CD4-positive, alpha-beta T cell (primary cell): ENCODE results near the gene ARHGEF37. TPM values are rescaled to one million over a fixed set of nuclear protein-coding genes. Genes with fewer than 3 reads are reported as not detected.
"Not testable (repeated sequence)": the region's sequence is repeated elsewhere in the genome, so short reads cannot be mapped to it uniquely, and the experiment has no call there.

ENCODE experiments used
- ATAC-seq: fragments of 200-7000 bp; cut with Tn5 transposase; one replicate; pipeline ENCODE4 v1.10.0; 2022; ENCODE audit warnings: mild to moderate bottlenecking; ENCODE audit not compliant: poor library complexity
- CTCF ChIA-PET: fragments of 350-600 bp; sonication (Branson Sonifier 250); formaldehyde crosslinking; loops from one replicate; lab custom pipeline; 2021; ENCODE audit warnings: antibody characterized with exemption, inconsistent platforms; lab: Charles Lee
- POLR2A ChIA-PET: fragments of 350-600 bp; sonication (Branson Sonifier 250); formaldehyde crosslinking; loops from one replicate; lab custom pipeline; 2021; ENCODE audit warnings: antibody characterized with exemption, inconsistent platforms; lab: Charles Lee
- DNase-seq, 14 experiments: peaks; one replicate each; pipeline ENCODE4 v3.0.0-alpha.2; 2013 to 2020; ENCODE audit warnings: mixed read lengths in 2 of 14
- H3K27ac ChIP-seq, 2 donors: one replicate each; pipeline versions ENCODE4 v1.5.1 to v1.7.0; 2013; ENCODE audit warnings: low read length in 2 of 2, low read depth in 1 of 2, mild to moderate bottlenecking in 1 of 2
- H3K27me3 ChIP-seq, 2 experiments: 1 replicate in 1 of 2; 2 replicates in 1 of 2; pipeline versions ENCODE4 v1.6.1 to v1.7.0; 2013; ENCODE audit warnings: low read length in 2 of 2, control low read depth in 1 of 2, mild to moderate bottlenecking in 1 of 2, moderate library complexity in 1 of 2; ENCODE audit not compliant: insufficient read depth in 2 of 2, control insufficient read depth in 1 of 2
- H3K36me3 ChIP-seq: one replicate; pipeline ENCODE4 v1.6.1; 2013; ENCODE audit warnings: low read length, control low read depth; ENCODE audit not compliant: insufficient read depth
- H3K4me1 ChIP-seq: one replicate; pipeline ENCODE4 v1.6.1; 2013; ENCODE audit warnings: low read length, control low read depth; ENCODE audit not compliant: insufficient read depth
- H3K4me3 ChIP-seq: one replicate; pipeline ENCODE4 v1.5.1; 2013; ENCODE audit warnings: mild to moderate bottlenecking, low read length, moderate library complexity
- H3K9me3 ChIP-seq, 2 experiments: 1 replicate in 1 of 2; 2 replicates in 1 of 2; pipeline versions ENCODE4 v1.6.1 to v1.7.0; 2013; ENCODE audit warnings: low read length in 2 of 2, mild to moderate bottlenecking in 2 of 2, control low read depth in 1 of 2, moderate library complexity in 1 of 2; ENCODE audit not compliant: control insufficient read depth in 1 of 2, insufficient read depth in 1 of 2
- H3K27ac Mint-ChIP-seq: one replicate; pipeline ENCODE4 v1.8.0; 2020; ENCODE audit warnings: mixed read lengths
- H3K27me3 Mint-ChIP-seq: one replicate; pipeline ENCODE4 v1.8.0; 2021; ENCODE audit warnings: mixed read lengths
- H3K36me3 Mint-ChIP-seq: one replicate; pipeline ENCODE4 v1.8.0; 2021; ENCODE audit warnings: low read depth, mixed read lengths
- H3K4me1 Mint-ChIP-seq: one replicate; pipeline ENCODE4 v1.8.0; 2021; ENCODE audit warnings: low read depth, mixed read lengths
- H3K4me3 Mint-ChIP-seq: one replicate; pipeline ENCODE4 v1.8.0; 2020; ENCODE audit warnings: mild to moderate bottlenecking, mixed read lengths
- H3K9me3 Mint-ChIP-seq: one replicate; pipeline ENCODE4 v1.8.0; 2020; ENCODE audit warnings: mixed read lengths
- intact Hi-C, 2 experiments: fragments of 100-400 bp; cut with DNase I in 1 of 2; cut with micrococcal nuclease in 1 of 2; formaldehyde crosslinking; loops; one replicate each; pipeline versions ENCODE4 v1.15.1 to v1.9.0; 2023 to 2025; cut with DNase I, micrococcal nuclease
- total RNA-seq, 174 experiments: library from RNA in 2 of 174; stranded (reverse) in 2 of 174; gene quantifications; one replicate each; pipeline ENCODE4 v1.2.3 and lab custom pipeline; 2021 to 2026
- TF ChIP-seq, protein P1 (sequence below): fragments of 200-600 bp; IDR thresholded peaks from one replicate; pipeline ENCODE4 v1.8.0; 2022; ENCODE audit warnings: antibody characterized with exemption, mild to moderate bottlenecking

ARHGEF37 gene
- total RNA-seq, 2 experiments from 2014 or later = 0.41 TPM; not detected in 1

DNA sequence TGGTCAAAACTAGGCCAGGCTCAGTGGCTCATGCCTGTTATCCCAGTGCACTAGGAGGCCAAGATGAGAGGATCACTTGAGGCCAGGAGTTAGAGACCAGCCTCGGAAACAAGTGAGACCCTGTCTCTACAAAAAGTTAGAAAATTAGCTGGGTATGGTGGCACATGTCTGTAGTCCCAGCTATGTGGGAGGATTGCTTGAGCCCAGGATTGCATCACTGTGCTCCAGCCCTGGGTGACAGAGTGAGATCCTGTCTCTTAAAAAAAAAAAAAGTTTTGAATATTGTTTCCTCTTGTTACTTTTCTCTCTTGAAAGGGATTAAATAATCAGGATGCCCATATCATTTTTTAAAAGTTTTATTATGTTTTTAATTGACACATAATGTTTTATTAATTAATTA is 7.6 kb downstream of the ARHGEF37 start:
- H3K27me3 Mint-ChIP-seq = peaks cover 4% of the 10 kb centered on the region
- Histone ChIP-seq H3K4me3 (no peak overlapping the region), H3K27me3 (no peaks in the 10 kb centered on the region), H3K36me3 (no peaks in the 10 kb centered on the region), H3K27ac (no peak overlapping the region), H3K9me3 (no peaks in the 10 kb centered on the region), H3K4me1 (no peaks in the 10 kb centered on the region)
- H3K4me3 Mint-ChIP-seq = no peak overlapping the region
- intact Hi-C loops = no loop called here
- ChIA-PET POLR2A (no interaction called here), CTCF (no interaction called here)
- no peak overlapping the region for H3K27ac Mint-ChIP-seq
- no peaks in the 10 kb centered on the region for H3K36me3 Mint-ChIP-seq
- DNase-seq (no peak), ATAC-seq (no peak)
- no peaks in the 10 kb centered on the region for H3K9me3 Mint-ChIP-seq
- no peaks in the 10 kb centered on the region for H3K4me1 Mint-ChIP-seq
- TF ChIP-seq, protein P1, sequence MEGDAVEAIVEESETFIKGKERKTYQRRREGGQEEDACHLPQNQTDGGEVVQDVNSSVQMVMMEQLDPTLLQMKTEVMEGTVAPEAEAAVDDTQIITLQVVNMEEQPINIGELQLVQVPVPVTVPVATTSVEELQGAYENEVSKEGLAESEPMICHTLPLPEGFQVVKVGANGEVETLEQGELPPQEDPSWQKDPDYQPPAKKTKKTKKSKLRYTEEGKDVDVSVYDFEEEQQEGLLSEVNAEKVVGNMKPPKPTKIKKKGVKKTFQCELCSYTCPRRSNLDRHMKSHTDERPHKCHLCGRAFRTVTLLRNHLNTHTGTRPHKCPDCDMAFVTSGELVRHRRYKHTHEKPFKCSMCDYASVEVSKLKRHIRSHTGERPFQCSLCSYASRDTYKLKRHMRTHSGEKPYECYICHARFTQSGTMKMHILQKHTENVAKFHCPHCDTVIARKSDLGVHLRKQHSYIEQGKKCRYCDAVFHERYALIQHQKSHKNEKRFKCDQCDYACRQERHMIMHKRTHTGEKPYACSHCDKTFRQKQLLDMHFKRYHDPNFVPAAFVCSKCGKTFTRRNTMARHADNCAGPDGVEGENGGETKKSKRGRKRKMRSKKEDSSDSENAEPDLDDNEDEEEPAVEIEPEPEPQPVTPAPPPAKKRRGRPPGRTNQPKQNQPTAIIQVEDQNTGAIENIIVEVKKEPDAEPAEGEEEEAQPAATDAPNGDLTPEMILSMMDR = no peak

DNA sequence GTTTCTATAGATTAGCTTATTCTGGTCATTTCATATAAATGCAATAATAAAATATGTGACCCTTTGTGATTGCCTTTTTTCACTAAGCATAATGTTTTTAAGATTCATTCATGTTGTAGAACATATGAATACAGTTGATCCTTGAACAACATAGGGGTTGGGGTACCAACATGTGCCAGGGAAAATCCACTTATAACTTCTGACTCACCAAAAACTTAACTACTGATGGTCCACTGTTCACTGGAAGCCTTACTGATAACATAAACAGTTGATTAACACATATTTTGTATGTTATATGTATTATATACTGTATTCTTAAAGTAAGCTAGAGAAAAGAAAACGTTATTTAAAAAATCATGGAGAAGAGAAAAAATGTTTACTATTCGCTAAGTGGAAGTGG is 12.1 kb downstream of the ARHGEF37 start:
- H3K4me3 ChIP-seq = no peak overlapping the region
- H3K9me3 Mint-ChIP-seq = no peaks in the 10 kb centered on the region
- no peak overlapping the region for H3K27ac ChIP-seq
- H3K4me3 Mint-ChIP-seq = no peak overlapping the region
- H3K9me3 ChIP-seq = no peaks in the 10 kb centered on the region
- intact Hi-C loops = no loop called here
- ChIA-PET CTCF (no interaction called here), POLR2A (no interaction called here)
- peaks cover 4% of the 10 kb centered on the region for H3K27me3 Mint-ChIP-seq
- no peak overlapping the region for H3K27ac Mint-ChIP-seq
- no peaks in the 10 kb centered on the region for H3K4me1 Mint-ChIP-seq
- H3K36me3 ChIP-seq = no peaks in the 10 kb centered on the region
- TF ChIP-seq, protein P1 = no peak
- ATAC-seq = no peak
- no peaks in the 10 kb centered on the region for H3K27me3 ChIP-seq
- no peaks in the 10 kb centered on the region for H3K4me1 ChIP-seq
- H3K36me3 Mint-ChIP-seq = no peaks in the 10 kb centered on the region
- DNase-seq = no peak

DNA sequence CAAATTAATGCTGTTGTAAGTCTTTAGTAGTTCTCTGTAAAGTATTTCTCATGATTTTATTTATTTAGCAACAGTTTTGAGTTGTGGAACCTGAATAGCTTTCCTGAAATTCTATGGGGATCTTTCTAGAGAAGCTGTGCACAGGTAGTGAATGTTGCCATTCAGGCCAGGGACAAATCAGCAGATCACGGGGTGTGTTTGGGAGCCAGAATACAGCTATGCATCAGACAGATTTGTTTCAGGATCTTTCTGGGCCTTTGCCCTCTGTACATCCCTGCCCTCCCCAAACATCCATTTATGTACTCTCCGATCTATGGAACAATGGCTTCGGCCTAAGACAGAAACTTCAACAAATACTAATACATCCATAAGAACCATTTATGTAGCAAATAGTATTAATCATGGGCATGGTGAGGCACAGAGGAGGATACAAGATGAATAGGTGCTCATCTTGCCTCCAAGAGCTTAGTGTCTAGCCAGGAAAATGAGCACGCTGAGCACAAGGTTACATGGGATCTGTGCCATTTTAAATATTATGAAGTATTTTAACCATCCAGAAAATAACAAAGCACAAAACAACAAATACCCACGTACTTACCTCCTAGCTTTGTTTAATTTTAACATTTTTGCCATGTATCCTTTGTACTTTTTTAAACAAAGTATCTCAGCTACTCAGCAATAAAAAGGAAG is 13.1 kb downstream of the ARHGEF37 start:
- no peak overlapping the region for H3K27ac Mint-ChIP-seq
- intact Hi-C loops = no loop called here
- no peaks in the 10 kb centered on the region for H3K27me3 ChIP-seq
- H3K9me3 ChIP-seq = no peaks in the 10 kb centered on the region
- no peaks in the 10 kb centered on the region for H3K36me3 Mint-ChIP-seq
- no peak for DNase-seq
- no peak overlapping the region for H3K4me3 ChIP-seq
- H3K4me1 ChIP-seq = no peaks in the 10 kb centered on the region
- POLR2A ChIA-PET = no interaction called here
- no peaks in the 10 kb centered on the region for H3K9me3 Mint-ChIP-seq
- H3K36me3 ChIP-seq = no peaks in the 10 kb centered on the region
- CTCF ChIA-PET = interaction anchor here (0.6 kb wide), 1 partner anchor 124 kb away, joined by 3 read pairs; no protein-coding TSS in a partner anchor
- ATAC-seq = no peak
- no peak overlapping the region for H3K27ac ChIP-seq
- TF ChIP-seq, protein P1 = no peak
- H3K4me1 Mint-ChIP-seq = no peaks in the 10 kb centered on the region
- no peak overlapping the region for H3K4me3 Mint-ChIP-seq
- peaks cover 4% of the 10 kb centered on the region for H3K27me3 Mint-ChIP-seq

DNA sequence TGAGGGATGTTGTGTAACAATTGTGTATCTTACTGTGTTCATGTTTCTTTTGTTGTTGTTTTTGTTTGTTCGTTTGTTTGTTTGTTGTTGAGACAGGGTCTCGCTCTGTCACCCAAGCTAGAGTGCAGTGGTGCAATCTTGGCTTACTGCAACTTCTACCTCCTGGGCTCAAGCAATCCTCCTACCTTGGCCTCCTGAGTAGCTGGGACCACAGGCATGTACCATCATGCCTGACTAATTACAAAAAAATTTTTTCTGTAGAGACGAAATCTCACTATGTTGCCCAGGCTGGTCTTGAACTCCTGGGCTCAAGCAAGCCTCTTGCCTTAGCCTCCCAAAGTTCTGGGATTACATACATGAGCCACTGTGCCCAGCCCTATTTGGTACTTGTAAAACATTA is 13.8 kb downstream of the ARHGEF37 start:
- ATAC-seq, H3K27me3 ChIP-seq, H3K36me3 ChIP-seq, H3K9me3 ChIP-seq, H3K4me1 Mint-ChIP-seq, POLR2A ChIA-PET, intact Hi-C loops, H3K36me3 Mint-ChIP-seq, H3K9me3 Mint-ChIP-seq, H3K27ac Mint-ChIP-seq, H3K4me3 ChIP-seq, H3K4me3 Mint-ChIP-seq, H3K27me3 Mint-ChIP-seq, DNase-seq, H3K27ac ChIP-seq, H3K4me1 ChIP-seq: not testable (repeated sequence)
- CTCF ChIA-PET = interaction anchor here (0.6 kb wide), 1 partner anchor 125 kb away, joined by 3 read pairs; no protein-coding TSS in a partner anchor
